AG10803 (cell line): ENCODE results near the gene CYBC1.
A peak's percentile ranks its signal among the peaks of the same experiment; 100 is the strongest.

Experiments used
- DNase-seq: peaks from one replicate; pipeline ENCODE4 v3.0.0; 2010; ENCODE audit warnings: low read depth
- H3K4me3 ChIP-seq: 2 replicates; pipeline ENCODE4 v1.5.1; 2011; ENCODE audit warnings: mild to moderate bottlenecking, low read length, control low read depth
- TF ChIP-seq, protein P1 (sequence below): conservative IDR thresholded peaks from 2 replicates; pipeline ENCODE4 v1.5.1; 2011; ENCODE audit warnings: mild to moderate bottlenecking, low read length, control low read depth, inconsistent platforms

The CYBC1 gene

DNA sequence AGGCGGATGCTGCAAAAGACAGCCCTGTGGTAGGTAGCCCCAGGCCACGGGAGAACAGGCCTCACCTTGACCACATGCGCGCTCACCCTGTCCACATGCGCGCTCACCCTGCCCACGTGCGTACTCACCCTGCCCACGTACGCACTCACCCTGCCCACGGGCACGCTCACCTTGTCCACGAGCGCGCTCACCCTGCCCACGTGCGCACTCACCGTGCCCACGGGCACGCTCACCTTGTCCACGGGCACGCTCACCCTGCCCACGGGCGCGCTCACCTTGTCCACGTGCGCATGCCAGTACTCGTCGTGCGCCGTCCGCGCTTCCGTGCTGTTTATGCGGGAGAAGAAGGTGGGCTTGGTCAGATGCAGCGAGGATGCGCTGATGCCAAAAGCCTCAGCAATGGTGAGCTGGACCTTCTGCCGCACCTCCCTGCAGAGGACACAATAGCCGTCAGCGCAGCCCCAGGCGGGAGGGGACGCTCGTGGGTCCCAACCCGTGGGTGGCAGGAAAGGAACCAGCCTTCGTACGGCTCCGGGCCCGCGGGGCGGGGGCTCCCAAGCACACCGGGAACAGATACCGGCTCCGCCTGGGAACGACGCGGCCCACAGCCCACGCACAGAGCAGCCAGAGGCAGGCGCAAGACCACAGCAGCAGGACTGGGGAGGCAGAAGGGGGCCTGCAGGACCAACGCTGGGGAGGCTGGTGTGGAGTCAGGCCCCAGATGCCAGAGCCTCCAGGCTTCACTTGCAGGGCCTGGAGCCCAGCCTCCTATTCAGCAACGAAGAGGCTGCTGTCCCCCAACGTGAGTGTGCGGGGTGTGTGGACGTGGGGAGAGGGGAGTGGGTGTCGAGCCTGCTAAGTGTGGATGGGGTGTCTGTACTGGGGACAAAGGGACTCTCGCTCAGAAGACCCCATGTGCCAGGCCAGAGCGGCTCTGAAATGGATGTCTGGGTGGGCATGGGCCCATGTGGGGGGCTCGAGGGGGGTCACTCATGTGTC, 46.6 kb downstream of the CYBC1 start:
- no peak for DNase-seq
- H3K4me3 ChIP-seq, result no peak overlapping the region
- TF ChIP-seq, protein P1, sequence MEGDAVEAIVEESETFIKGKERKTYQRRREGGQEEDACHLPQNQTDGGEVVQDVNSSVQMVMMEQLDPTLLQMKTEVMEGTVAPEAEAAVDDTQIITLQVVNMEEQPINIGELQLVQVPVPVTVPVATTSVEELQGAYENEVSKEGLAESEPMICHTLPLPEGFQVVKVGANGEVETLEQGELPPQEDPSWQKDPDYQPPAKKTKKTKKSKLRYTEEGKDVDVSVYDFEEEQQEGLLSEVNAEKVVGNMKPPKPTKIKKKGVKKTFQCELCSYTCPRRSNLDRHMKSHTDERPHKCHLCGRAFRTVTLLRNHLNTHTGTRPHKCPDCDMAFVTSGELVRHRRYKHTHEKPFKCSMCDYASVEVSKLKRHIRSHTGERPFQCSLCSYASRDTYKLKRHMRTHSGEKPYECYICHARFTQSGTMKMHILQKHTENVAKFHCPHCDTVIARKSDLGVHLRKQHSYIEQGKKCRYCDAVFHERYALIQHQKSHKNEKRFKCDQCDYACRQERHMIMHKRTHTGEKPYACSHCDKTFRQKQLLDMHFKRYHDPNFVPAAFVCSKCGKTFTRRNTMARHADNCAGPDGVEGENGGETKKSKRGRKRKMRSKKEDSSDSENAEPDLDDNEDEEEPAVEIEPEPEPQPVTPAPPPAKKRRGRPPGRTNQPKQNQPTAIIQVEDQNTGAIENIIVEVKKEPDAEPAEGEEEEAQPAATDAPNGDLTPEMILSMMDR, result no peak

DNA sequence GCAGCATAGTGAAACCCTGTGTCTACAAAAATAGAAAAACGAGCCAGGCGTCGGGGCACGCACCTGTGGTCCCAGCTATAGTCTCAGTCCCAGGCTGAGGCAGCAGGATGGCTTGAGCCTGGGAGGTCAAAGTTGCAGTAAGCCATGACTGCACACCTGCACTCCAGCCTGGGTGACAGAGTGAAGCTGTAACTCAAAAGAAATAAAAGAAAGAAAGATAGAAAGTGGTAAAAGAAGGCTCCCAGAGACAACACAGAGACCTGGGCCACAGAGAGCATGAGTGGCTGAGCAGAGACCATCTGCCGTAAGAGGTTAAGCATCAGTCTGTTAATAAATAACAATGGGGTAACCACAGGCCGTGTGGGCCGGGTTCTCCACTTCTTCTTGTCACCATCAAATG, 47.7 kb downstream of the CYBC1 start:
- DNase-seq, result no peak
- no peak overlapping the region for H3K4me3 ChIP-seq
- TF ChIP-seq, protein P1, result no peak

DNA sequence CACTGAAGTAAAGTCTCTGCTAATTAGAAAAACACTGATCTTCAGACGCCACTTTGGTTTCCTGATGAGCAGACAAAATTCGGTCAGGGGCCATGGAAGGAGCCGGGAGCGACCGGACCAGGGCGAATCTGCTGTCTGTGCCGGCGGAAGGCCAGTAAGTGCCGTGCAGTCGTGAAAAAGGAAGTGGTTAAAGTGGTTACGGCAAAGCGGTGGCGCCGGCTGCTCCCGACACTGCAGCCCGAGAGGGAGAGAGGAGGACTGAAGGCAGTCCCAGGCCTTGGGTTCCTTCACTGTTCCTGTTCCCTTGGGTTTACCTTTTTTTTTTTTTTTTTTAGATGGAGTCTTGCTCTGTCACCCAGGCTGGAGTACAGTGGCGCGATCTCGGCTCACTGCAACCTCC, 49.7 kb downstream of the CYBC1 start:
- H3K4me3 ChIP-seq, result no peak overlapping the region
- TF ChIP-seq, protein P1, result no peak
- peak; percentile 55 for DNase-seq

DNA sequence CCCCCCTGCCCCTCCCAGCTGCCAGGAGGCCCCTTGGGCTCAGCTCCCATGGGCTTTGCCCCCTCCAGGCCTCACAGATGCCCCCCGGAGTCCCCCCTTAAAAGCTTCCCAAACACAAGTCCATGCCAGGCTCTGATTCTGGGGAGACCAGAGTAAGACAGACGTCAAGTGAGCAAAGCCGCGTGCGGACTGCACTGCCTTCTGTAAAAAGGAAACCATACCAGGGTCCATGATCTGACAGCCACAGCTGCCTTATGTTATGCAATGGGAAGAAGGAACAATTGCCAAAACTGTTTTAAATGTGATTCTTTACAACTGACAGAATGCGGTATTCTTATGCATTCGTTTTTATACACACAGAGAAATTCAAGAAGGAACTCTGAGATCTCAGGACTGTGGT, 50.3 kb downstream of the CYBC1 start:
- peak; percentile 53 for DNase-seq
- no peak overlapping the region for H3K4me3 ChIP-seq
- TF ChIP-seq, protein P1, result no peak

DNA sequence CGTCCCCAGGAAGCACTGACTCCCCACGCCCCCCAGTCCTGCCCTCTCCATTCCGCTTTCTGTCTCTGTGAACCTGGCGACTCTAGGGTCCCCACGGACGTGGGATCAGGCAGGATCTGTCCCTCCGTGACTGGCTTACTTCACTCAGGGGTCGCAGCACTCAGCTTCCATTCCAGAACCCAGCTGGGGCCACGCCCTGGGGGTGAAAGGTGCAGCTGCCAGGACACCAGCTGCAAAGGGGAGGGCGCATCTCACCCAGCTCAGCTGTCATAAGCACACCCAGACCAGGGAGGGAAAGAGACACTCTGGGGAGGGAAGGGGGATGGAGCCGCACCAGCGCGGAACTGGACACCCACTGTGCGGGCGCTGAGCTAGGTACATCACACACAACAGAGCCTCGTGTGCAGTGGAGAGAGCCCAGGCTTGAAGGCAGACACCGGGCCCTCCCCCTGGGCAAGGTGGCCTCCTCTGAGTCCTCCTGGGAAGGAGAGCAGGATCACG, 50.9 kb downstream of the CYBC1 start:
- peak; percentile 19 for DNase-seq
- H3K4me3 ChIP-seq, result peak overlapping the region; percentile 22
- TF ChIP-seq, protein P1, result no peak

DNA sequence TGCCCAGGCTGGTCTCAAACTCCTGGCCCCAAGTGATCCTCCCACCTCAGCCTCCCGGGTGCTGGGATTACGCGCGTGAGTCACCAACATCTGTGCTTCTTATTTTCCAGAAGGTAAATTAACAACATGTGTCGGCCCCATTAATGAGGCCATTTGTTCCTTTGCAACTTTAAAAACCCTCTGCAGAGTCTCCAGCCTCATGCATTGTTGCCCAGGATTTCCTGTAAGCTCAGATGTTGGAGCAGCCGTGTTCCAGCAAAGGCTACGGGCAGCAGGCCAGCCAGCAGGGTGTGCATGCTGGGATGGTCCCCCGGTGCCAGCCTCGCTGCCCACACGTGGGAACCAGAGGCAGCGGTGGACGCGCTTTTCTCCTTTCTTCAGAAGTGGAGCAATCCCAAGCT, 51.5 kb downstream of the CYBC1 start:
- peak; percentile 99 for DNase-seq
- no peak overlapping the region for H3K4me3 ChIP-seq
- TF ChIP-seq, protein P1, result no peak
